OCI-LY1 (cell line): ENCODE results near the gene TBC1D4.

Experiments used
- CTCF ChIP-seq: fragments of 200-600 bp; sonication (generic), shearing (Covaris generic); IDR thresholded peaks from 2 replicates; pipeline ENCODE4 v1.5.1; 2017; ENCODE audit warnings: mild to moderate bottlenecking, antibody characterized with exemption, low read length, moderate library complexity, mixed read lengths
- EZH2 ChIP-seq: fragments of 200-600 bp; sonication (generic), shearing (Covaris generic); IDR thresholded peaks from 2 replicates; pipeline ENCODE4 v1.8.0; 2017; ENCODE audit warnings: borderline replicate concordance, mixed run types, mild to moderate bottlenecking, antibody characterized with exemption, low read length, moderate library complexity, mixed read lengths

- TF ChIP-seq CTCF = no peak
- no peak for TF ChIP-seq EZH2
Measured at GRCh38 chr13:75263741-75264407, 218.1 kb downstream of the TBC1D4 start.
